NCI-H1105 treated with DMSO at 0.1 percent for 48 hours (cell line): Measurements from ENCODE around the gene KHDC4.
"Not testable (repeated sequence)": the region's sequence is repeated elsewhere in the genome, so short reads cannot be mapped to it uniquely, and the experiment has no call there.

Experiments used
- DNase-seq: peaks from one replicate; lab custom pipeline; 2025; lab: John Stamatoyannopoulos, UW

The KHDC4 gene

DNA sequence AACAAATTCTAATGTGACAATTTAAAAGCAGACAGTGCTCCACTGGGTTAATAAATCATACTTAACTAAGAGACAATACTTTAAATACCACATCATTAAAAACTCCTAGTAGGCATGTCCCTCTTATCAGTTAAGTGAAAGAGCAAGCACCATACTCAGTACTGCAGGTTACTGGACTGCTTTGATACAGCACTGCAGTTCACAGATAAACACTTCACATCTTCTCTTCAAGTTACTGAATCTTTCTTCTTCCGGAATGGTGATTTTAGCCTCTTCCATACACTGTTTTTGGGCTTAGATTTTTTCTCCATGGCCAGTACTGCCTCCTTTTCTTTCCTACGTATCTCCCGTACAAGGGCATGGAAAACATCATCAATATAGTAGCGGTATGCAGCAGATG, 34.1 kb downstream of the KHDC4 start:
- no peak for DNase-seq

GRCh38 chr1:155899683-155900082, 34.5 kb downstream of the KHDC4 start:
- no peak for DNase-seq

DNA sequence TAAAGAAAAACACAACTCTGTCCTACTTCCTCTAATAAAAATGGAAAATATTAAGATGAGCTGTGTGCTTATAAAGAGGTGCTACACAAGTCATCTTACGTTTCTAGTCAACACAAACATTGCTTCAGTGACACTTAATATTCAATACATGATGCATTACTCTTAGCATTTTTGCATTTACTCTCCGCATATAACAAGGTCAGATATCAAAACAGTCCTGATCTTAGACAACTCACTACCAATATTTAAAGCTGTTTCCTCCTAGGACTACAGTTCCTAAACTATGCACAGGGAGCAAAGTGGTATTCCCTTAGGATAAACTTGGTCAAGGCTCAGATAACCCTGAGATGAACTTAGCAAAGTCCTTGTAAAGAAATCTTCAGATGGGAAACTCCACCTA, 35.3 kb downstream of the KHDC4 start:
- no peak for DNase-seq

DNA sequence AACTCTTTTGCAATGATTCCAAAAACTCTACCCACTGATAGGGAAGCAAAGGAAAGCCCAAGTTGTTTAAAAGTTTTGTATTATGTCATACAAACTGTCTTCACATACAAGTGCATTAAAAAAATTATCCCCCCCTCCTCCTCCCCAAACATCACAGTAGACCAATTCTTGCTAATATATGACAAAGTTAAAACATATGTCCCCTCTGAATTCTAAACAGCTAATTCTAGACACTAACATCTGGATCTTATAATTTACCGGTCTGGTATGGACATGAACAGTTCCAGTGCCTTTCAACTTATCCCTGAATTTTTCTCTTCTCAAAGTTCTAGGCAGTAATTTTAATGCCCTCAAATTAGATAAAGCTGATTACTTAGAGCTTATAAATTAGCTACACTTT, 36.5 kb downstream of the KHDC4 start:
- no peak for DNase-seq

GRCh38 chr1:155896476-155896875, 37.7 kb downstream of the KHDC4 start:
- not testable (repeated sequence) for DNase-seq

DNA sequence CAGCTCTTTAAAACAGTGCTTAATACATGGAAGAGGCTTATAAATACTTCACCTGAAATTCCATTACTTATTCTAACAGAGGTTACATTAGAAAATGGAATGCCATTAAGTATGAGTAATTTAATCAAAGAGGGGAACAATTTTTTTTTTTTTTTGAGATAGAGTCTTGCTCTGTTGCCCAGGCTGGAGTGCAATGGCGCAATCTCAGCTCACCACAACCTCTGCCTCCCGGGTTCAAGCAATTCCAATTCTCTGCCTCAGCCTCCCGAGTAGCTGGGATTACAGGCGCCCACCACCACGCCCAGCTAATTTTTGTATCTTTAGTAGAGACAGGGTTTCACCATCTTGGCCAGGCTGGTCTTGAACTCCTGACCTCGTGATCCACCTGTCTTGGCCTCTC, 38.6 kb downstream of the KHDC4 start:
- DNase-seq, result not testable (repeated sequence)

- no peak for DNase-seq
These were observed 40.6 kb downstream of the KHDC4 start for GRCh38 chr1:155893389-155894142.

DNA sequence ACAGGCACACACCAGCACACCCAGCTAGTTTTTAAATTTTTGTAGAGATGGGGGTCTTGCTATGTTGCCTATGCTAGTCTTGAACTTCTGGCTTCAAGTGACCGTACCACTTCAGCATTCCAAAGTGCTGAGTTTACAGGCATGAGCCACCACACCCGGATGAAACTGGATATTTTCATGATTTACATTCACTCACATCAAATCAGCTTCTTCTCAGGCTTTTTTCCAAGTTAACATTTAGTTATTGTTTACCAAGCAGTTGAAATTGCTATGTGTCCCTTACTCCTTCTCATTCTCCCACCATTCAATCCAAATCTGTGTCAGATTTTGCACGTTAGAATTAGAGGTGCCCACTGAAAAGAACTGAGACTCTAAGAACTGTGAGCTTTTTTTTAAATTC, 41.4 kb downstream of the KHDC4 start:
- DNase-seq, result no peak

DNA sequence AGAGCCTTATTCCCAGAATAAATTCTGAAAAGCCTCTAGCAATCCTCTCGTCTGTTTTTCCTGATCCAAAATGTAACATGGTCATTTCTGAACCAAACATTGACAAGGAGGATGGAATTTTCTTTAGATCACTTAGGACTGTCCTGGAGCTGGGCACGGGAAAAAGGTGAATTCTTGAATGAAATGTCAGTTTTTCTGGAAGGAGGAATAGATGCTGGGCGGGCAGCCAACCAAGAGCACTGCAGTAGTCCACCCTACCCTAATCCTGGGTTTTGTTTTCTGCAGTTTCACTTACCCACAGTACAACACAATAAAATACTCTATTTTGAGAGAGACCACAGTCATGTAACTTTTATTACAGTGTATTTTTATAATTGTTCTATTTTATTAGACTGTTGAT, 44.0 kb downstream of the KHDC4 start:
- DNase-seq, result no peak

DNA sequence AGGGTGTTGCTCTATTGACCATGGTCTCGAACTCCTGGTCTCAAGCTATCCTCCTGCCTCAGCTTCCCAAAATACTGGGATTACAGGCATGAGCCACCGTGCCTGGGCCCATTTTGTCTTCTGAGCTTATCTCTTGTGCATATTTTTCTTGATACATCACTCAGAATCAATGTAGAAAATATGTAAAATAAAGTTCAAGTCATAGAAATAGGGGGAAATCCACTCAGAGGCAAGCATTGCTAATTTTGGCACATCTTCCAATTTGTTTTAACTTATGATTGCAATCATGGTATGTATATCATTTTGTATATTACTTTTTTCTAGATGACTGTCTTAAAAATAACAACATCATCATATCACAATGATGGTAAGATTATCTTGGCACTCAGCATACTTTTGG, 44.6 kb downstream of the KHDC4 start:
- no peak for DNase-seq

GRCh38 chr1:155888481-155888880, 45.7 kb downstream of the KHDC4 start:
- DNase-seq, result no peak

DNA sequence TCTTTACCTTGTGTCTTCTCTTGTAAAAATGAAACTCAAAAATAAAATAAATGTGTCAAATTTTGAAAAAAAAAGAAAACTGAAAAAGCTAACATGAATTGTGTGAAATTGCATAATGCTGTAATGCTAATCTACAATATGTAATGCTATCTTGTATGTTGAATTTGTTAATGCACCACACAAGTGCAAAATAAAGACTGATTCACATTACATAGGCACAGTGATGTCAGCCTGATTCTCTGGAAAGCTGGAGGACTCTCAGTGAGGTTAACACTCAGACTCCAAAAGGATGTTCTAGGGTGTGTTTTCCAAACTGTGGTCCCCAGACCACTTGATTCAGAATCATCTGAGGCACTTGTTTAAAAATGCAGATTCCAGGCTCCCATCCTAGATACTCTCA, 49.2 kb downstream of the KHDC4 start:
- no peak for DNase-seq

- no peak for DNase-seq
These were observed 49.9 kb downstream of the KHDC4 start for GRCh38 chr1:155884031-155884960.

GRCh38 chr1:155882766-155883165, 51.4 kb downstream of the KHDC4 start:
- no peak for DNase-seq

GRCh38 chr1:155882235-155882634, 52.0 kb downstream of the KHDC4 start:
- no peak for DNase-seq

- no peak for DNase-seq
These were observed 53.3 kb downstream of the KHDC4 start for GRCh38 chr1:155880950-155881349.

- DNase-seq, result no peak
These were observed 54.0 kb downstream of the KHDC4 start for GRCh38 chr1:155880251-155880650.

GRCh38 chr1:155877945-155878344, 56.3 kb downstream of the KHDC4 start:
- DNase-seq, result no peak

DNA sequence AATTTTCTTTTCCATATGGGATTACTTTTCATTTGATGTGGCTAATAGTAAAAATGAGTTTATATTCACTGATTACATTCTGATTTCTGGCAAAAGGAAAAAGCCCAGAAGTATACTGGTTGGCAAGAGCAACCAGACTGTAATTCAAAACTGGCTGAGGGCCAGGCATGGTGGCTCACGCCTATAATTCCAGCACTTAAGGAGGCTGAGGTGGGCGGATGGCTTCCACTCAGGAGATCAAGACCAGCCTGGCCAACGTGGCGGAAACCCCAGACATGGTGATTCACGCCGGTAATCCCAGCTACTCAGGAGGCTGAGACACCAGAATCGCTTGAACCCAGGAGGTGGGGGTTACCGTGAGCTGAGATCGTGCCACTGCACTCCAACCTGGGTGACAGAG, 60.4 kb downstream of the KHDC4 start:
- peak; percentile 27 for DNase-seq

DNA sequence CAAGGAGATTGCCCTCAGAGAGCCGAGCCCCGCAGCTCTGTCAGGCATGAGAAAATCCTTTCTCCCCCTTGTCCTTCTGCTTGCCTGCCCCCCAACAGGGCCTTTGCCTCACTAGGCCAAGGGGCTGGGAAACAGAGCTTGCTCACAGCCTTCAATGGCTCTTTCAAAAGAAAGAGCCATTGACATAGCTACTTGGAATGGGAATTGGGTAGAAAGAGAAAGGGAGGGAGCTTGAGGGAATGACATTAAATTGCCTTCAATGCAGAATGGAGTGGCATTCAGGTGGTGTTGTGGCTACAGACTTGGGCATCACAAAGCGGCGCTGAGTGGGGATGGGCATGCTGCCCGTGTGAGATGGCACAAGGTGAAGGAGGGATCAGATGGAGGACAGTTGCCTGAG, 61.7 kb downstream of the KHDC4 start:
- DNase-seq, result no peak

- DNase-seq, result peak; percentile 85
These were observed 62.8 kb downstream of the KHDC4 start for GRCh38 chr1:155871390-155871789.

GRCh38 chr1:155867766-155868165, 66.4 kb downstream of the KHDC4 start:
- no peak for DNase-seq

DNA sequence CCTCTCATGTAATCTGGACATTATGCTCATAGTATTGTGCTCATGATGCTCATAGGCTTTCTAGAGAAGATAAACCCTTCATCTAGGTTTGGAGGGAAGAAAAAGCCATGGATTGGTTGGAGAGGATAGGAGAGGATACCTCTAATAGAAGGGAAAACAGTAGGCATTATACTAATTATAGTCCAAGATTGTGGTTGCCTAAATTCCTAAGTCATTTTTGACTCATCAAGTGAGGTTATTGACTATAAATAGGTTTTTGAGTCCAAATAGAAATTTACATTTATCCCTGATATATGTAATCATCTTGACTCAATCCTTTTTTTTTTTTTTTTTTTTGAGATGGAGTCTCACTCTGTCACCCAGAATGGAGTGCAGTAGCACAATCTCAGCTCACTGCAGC, 69.8 kb downstream of the KHDC4 start:
- DNase-seq, result no peak
